Coronary artery (tissue), 2 donors: ENCODE results near the gene NECTIN4.
A peak's percentile ranks its signal among the peaks of the same experiment; 100 is the strongest.

Source experiments
- DNase-seq: peaks from one replicate; pipeline ENCODE4 v3.0.0-alpha.2; 2017; ENCODE audit warnings: low spot score
- H3K27ac ChIP-seq, 2 donors: fragments of 200-600 bp; sonication (generic); one replicate each; pipeline ENCODE4 v1.5.1; 2016 to 2019
- H3K4me3 ChIP-seq: fragments of 200-600 bp; sonication (generic); 2 replicates; pipeline ENCODE4 v1.5.1; 2016; ENCODE audit warnings: mild to moderate bottlenecking, moderate library complexity
- TF ChIP-seq, protein P1 (sequence below): fragments of 200-600 bp; sonication (generic); IDR thresholded peaks from one replicate; pipeline ENCODE4 v1.5.1; 2019; ENCODE audit warnings: antibody characterized with exemption

Gene NECTIN4

DNA sequence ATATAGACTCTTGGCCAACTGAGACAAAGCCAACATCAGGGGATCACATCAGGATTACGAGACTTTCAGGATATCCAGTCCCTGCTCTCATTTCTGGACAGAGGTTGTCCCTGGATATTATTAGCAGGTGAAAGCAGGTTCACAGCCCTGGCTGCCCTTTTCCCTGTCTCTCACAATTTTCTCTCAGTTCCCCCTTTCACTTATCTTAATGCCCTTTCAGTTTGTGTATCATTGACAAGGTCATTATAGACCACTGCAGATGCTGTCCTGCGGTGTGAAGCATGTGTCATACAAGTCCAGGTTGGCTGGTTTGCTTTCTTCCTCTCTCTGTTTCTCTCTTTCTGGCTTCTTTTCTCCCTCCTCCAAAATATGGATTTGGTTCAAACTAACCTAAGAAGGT, 6.7 kb upstream of the NECTIN4 start:
- Histone ChIP-seq H3K4me3 (no peak overlapping the region), H3K27ac (peak overlapping the region in 1 of 2 donors; percentile 13)
- no peak for DNase-seq
- TF ChIP-seq, protein P1, sequence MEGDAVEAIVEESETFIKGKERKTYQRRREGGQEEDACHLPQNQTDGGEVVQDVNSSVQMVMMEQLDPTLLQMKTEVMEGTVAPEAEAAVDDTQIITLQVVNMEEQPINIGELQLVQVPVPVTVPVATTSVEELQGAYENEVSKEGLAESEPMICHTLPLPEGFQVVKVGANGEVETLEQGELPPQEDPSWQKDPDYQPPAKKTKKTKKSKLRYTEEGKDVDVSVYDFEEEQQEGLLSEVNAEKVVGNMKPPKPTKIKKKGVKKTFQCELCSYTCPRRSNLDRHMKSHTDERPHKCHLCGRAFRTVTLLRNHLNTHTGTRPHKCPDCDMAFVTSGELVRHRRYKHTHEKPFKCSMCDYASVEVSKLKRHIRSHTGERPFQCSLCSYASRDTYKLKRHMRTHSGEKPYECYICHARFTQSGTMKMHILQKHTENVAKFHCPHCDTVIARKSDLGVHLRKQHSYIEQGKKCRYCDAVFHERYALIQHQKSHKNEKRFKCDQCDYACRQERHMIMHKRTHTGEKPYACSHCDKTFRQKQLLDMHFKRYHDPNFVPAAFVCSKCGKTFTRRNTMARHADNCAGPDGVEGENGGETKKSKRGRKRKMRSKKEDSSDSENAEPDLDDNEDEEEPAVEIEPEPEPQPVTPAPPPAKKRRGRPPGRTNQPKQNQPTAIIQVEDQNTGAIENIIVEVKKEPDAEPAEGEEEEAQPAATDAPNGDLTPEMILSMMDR: no peak

DNA sequence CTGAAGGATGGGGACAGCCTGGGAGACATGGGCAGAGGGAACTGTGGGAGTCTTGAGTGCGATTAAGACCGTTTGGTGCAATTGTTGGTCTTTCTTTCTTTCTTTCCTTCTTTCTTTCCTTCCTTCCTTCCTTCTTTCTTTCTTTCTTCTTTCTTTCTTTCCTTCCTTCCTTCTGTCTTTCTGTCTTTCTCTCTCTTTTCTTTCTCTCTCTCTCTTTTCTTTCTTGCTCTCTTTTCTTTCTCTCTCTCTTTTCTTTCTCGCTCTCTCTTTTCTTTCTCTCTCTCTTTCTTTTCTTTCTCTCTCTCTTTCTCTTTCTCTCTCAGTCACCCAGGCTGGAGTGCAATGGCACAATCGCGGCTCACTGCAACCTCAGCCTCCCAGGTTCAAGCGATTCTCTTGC, 5.9 kb upstream of the NECTIN4 start:
- Histone ChIP-seq H3K4me3 (no peak overlapping the region), H3K27ac (no peak overlapping the region)
- no peak for DNase-seq
- TF ChIP-seq, protein P1: no peak

DNA sequence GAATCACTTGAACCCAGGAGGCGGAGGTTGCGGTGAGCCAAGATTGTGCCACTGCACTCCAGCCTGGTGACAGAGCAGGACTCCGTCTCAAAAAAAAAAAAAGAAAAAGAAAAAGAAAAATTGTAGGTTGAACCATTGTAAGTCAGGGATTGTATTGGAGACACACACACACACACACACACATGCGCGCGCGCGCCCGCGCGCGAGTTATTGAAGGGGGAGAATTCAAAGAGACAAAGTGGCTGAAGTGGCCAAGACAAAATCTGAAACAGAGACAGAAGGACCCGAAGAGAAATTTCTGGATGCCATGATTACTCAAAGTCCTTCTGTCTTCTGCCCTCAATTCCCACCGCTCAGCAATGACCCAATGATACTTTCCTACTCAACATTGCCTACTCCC, 5.1 kb upstream of the NECTIN4 start:
- Histone ChIP-seq H3K4me3 (no peak overlapping the region), H3K27ac (no peak overlapping the region)
- DNase-seq: no peak
- TF ChIP-seq, protein P1: no peak

DNA sequence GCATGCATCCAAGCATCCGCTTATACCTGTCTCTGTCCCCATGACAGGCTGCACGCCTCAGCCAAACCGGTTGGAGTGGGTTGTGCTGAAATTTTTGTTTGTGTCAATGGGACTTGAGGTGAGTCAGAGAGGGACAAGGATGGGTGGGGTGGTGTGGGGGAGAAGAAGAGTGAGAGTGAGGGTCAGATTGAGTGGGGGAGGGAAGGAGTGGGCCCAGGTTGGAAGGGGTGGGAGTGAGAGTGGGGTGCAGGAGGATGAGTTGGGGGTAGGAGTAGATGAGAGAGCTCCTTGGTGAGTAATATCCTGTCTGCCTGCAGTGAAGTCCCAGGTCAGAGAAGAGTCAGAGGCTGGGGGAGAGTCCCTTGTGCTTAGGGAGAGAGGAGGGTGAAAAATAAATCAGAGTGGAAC, 3.3 kb upstream of the NECTIN4 start:
- Histone ChIP-seq H3K4me3 (no peak overlapping the region), H3K27ac (no peak overlapping the region)
- DNase-seq: no peak
- TF ChIP-seq, protein P1: no peak

DNA sequence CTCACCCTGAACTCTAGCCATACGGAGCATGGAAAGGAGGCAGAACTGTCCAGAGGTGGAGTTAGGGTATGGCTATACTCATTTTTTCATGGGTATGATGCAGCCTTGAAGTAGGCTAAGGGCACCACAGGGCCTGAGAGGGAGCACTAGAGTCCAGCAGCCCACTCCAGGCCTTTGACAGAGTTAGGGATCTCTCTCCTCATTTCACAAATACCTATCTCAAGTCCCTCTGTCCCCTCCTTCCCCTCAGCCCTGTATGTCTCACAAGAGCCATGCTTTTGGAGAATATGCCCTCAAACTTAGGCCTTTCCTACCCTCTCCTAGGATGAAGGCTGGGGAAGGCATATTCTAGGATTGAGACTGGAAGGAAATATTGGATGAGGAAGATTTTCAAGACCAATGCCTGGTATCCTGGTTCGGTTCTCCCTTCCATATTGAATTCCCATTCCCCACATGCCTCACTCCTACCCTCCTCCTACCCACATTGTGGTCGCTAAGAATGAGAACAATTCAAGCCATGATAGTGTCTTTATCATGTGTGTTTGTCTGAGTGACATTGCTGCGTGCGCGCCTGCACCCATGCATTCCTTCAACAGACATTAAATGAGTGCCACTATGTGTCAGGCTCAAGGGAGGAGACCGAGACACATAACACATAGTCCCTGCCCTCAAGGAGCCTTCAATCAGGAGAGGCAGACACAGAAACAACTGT, 2.6 kb upstream of the NECTIN4 start:
- Histone ChIP-seq H3K27ac (no peak overlapping the region), H3K4me3 (no peak overlapping the region)
- TF ChIP-seq, protein P1: no peak
- no peak for DNase-seq

DNA sequence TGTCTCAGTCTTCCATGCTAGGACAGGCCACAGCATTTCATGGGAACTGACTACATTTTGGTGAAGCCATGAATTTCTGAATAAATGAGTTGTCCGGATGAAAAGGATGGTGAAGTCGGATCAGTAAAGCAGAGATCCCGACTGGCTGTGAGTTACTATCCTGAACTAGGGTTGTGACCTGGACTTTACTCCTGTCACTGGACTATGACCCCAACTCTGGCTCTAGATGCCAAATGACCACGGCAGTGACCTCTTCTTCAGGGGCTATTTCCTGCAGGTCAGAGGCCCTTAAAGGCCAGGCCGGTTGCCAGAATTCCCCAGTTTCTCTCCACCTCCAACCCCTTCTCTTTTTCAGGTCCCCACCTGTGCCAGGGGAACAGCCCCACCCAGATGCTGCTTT, 1.7 kb upstream of the NECTIN4 start:
- TF ChIP-seq, protein P1: no peak
- Histone ChIP-seq H3K27ac (no peak overlapping the region), H3K4me3 (no peak overlapping the region)
- no peak for DNase-seq

DNA sequence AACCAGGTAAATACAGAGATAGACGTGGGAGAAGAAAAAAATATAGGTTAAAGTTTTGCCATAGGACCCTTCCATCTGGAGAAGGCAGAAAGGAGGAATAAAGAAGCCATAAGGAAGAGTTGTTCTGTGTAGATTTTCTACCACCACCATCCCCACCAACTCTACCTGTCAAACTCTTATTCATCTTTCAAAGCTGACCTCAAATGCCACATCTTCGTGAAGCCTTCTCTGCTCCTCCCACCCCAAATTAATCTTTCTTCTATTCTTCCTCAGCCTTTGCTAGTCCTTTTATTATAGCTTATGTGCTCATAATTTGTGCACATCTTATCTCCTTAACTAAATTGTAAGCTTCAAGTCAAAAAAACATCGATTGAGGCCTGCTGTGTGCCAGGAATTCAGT, 1.3 kb upstream of the NECTIN4 start:
- TF ChIP-seq, protein P1: no peak
- no peak overlapping the region for H3K27ac ChIP-seq
- DNase-seq: no peak

More for the DNA sequence above, 1.3 kb upstream of the NECTIN4 start:
- no peak overlapping the region for H3K4me3 ChIP-seq
